Measurements from ENCODE around the gene WDR18.
A peak's percentile ranks its signal among the peaks of the same experiment; 100 is the strongest.
"Not testable (repeated sequence)": the region's sequence is repeated elsewhere in the genome, so short reads cannot be mapped to it uniquely, and the experiment has no call there.

WDR18 gene

GRCh38 chr19:1025080-1025479 is 40.9 kb downstream of the WDR18 start:
- not testable (repeated sequence) for DNase-seq

GRCh38 chr19:1025960-1026782 is 42.0 kb downstream of the WDR18 start, which contains the start of gene CNN2:
Gene CNN2, plus strand, starts transcription at chr19:1026608. Its CDS starts 54 bp downstream, at chr19:1026662.
- DNase-seq: peak in 1 of 2 experiments; percentile 18

- DNase-seq: no peak
These were observed 42.9 kb downstream of the WDR18 start for GRCh38 chr19:1026783-1027649.

GRCh38 chr19:1027650-1028061 is 43.5 kb downstream of the WDR18 start:
- no peak for DNase-seq

- DNase-seq: peak; percentile 42 to 72
These were observed 44.1 kb downstream of the WDR18 start for GRCh38 chr19:1028062-1028926.

- DNase-seq: no peak
These were observed 48.2 kb downstream of the WDR18 start for GRCh38 chr19:1032264-1032867.

GRCh38 chr19:1035998-1036621 is 52.0 kb downstream of the WDR18 start:
- DNase-seq: no peak

- DNase-seq: no peak
These were observed 53.5 kb downstream of the WDR18 start for GRCh38 chr19:1037621-1038064.

GRCh38 chr19:1038978-1039645 is 55.0 kb downstream of the WDR18 start:
- no peak for DNase-seq

- DNase-seq: peak; percentile 93 to 94
These were observed 55.7 kb downstream of the WDR18 start, which contains the start of gene ABCA7 for GRCh38 chr19:1039646-1040475. Gene ABCA7, plus strand, starts transcription at chr19:1040107. Its CDS starts 1,255 bp downstream, at chr19:1041362.

GRCh38 chr19:1040476-1041271 is 56.5 kb downstream of the WDR18 start:
- DNase-seq: peak; percentile 86

- no peak for DNase-seq
These were observed 57.2 kb downstream of the WDR18 start for GRCh38 chr19:1041272-1041834.

GRCh38 chr19:1041835-1042685 is 57.9 kb downstream of the WDR18 start:
- DNase-seq: no peak

GRCh38 chr19:1042689-1043511 is 58.8 kb downstream of the WDR18 start:
- no peak for DNase-seq
